Activated CD8-positive, alpha-beta T cell treated with anti-CD3 and anti-CD28 coated beads for 36 hours (primary cell): Measurements from ENCODE around the gene FOXF2. TPM values are rescaled to one million over a fixed set of nuclear protein-coding genes. Genes with fewer than 3 reads are reported as not detected.

Experiments
- ATAC-seq: fragments of 200-7000 bp; cut with Tn5 transposase; one replicate; pipeline ENCODE4 v1.10.0; 2021; ENCODE audit warnings: mild to moderate bottlenecking, moderate library complexity
- CTCF ChIA-PET: fragments of 350-600 bp; sonication (Branson Sonifier 250); formaldehyde crosslinking; loops from one replicate; lab custom pipeline; 2021; ENCODE audit warnings: antibody characterized with exemption; lab: Charles Lee
- POLR2A ChIA-PET: fragments of 350-600 bp; sonication (Branson Sonifier 250); formaldehyde crosslinking; loops from one replicate; lab custom pipeline; 2021; ENCODE audit warnings: antibody characterized with exemption; lab: Charles Lee
- DNase-seq: peaks from one replicate; pipeline ENCODE4 v3.0.0-alpha.2; 2020
- H3K27ac Mint-ChIP-seq: one replicate; pipeline ENCODE4 v1.8.0; 2021; ENCODE audit warnings: mild to moderate bottlenecking, mixed read lengths
- H3K27me3 Mint-ChIP-seq: one replicate; pipeline ENCODE4 v1.8.0; 2021; ENCODE audit warnings: mixed read lengths
- H3K36me3 Mint-ChIP-seq: one replicate; pipeline ENCODE4 v1.8.0; 2021; ENCODE audit warnings: low read depth, mixed read lengths
- H3K4me1 Mint-ChIP-seq: one replicate; pipeline ENCODE4 v1.8.0; 2021; ENCODE audit warnings: low read depth, mixed read lengths
- H3K4me3 Mint-ChIP-seq: one replicate; pipeline ENCODE4 v1.8.0; 2021; ENCODE audit warnings: mild to moderate bottlenecking, moderate library complexity, mixed read lengths
- H3K9me3 Mint-ChIP-seq: one replicate; pipeline ENCODE4 v1.8.0; 2021; ENCODE audit warnings: mixed read lengths
- intact Hi-C: fragments of 100-400 bp; cut with micrococcal nuclease; formaldehyde crosslinking; loops from one replicate; pipeline ENCODE4 v1.10.0; 2022
- total RNA-seq, 2 experiments: library from RNA; stranded (reverse); gene quantifications; one replicate each; pipeline ENCODE4 v1.2.3, GENCODE V29; 2021
- TF ChIP-seq, protein P1 (sequence below): fragments of 200-600 bp; IDR thresholded peaks from one replicate; pipeline ENCODE4 v1.8.0; 2022; ENCODE audit warnings: antibody characterized with exemption, mild to moderate bottlenecking

FOXF2 gene
- total RNA-seq, 2 experiments from 2014 or later = not detected

DNA sequence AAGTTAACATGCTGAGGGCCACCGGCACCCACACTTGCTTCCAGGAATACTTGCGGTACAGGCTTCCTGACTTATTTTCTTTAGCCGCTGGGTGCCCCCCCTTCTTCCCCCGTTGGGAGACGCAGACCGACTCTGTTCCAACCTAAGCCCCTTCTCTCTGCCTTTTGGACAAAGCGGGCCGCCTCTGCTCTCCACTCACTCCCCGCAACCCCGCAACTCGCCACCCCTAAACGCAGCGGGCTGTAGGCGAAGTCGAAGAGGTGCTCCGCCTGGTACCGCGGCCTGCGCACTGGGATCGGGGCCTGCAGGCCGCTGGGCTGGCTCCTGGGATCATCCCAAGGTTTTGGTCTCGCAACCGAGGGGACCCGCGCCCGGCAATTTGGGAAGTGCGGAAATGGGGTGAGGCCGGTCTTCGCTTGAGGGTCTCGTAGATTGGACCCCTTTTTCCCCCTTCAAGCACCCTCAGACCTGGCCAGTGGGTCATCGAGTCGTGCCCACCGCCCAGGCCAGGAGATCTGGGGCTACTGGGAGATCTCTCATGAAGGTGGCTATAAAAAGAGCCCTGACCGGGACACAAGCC lies 4.7 kb upstream of the FOXF2 start:
- H3K9me3 Mint-ChIP-seq = no peaks in the 10 kb centered on the region
- peaks cover 73% of the 10 kb centered on the region for H3K27me3 Mint-ChIP-seq
- POLR2A ChIA-PET = no interaction called here
- H3K27ac Mint-ChIP-seq = no peak overlapping the region
- ATAC-seq = no peak
- intact Hi-C loops = no loop called here
- no peaks in the 10 kb centered on the region for H3K36me3 Mint-ChIP-seq
- TF ChIP-seq, protein P1, sequence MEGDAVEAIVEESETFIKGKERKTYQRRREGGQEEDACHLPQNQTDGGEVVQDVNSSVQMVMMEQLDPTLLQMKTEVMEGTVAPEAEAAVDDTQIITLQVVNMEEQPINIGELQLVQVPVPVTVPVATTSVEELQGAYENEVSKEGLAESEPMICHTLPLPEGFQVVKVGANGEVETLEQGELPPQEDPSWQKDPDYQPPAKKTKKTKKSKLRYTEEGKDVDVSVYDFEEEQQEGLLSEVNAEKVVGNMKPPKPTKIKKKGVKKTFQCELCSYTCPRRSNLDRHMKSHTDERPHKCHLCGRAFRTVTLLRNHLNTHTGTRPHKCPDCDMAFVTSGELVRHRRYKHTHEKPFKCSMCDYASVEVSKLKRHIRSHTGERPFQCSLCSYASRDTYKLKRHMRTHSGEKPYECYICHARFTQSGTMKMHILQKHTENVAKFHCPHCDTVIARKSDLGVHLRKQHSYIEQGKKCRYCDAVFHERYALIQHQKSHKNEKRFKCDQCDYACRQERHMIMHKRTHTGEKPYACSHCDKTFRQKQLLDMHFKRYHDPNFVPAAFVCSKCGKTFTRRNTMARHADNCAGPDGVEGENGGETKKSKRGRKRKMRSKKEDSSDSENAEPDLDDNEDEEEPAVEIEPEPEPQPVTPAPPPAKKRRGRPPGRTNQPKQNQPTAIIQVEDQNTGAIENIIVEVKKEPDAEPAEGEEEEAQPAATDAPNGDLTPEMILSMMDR = no peak
- no peak for DNase-seq
- H3K4me1 Mint-ChIP-seq = peaks cover 27% of the 10 kb centered on the region
- no peak overlapping the region for H3K4me3 Mint-ChIP-seq
- CTCF ChIA-PET = interaction anchor here (1.0 to 2.7 kb wide), 3 partner anchors 12 to 791 kb away, joined by 3 to 14 read pairs (median 7); no protein-coding TSS in a partner anchor

DNA sequence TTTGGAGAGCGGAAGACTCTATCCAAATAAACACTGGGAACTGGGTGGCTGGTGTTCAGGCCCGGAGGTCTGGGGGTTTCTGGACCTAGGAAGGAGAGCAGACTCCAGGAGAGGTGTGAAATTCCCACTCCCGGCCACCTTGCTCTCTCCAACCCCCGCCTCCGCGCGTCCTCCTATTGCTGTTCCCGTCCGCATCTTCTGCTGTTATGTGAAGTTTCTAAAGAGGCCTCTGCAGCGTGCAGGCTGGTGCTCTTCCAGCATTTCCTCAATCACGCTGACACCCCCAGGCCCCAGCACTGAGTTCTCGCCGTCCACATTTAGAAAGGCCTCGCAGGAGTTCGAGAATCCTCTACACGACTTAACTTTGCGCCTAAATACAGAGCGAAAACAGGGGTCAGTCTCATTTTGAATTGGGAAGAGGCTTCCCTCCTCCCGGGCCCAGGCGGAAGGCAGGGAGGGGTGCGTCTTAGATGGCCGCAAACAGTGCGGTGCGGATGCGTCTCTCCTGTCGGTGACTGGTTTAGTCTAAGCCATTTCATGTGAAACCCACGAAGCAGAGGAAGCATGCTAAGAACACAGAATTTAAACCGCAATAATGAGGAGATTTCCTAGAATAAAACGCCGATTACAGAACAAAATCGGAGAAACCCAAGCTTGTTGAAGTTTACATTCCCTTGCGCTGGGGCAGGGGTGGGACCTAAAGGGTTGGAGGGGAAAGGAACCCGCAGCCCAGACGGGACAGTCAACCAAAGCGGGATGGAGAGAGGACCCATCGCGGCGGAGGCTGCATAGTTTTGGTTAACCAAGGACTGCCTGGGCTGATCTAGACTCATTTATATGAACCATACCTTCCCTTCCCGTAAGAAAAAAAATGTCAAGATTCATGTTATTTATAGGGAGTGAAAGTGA lies 4.0 kb upstream of the FOXF2 start:
- Mint-ChIP-seq H3K27ac (no peak overlapping the region), H3K4me3 (no peak overlapping the region), H3K4me1 (peaks cover 25% of the 10 kb centered on the region), H3K36me3 (no peaks in the 10 kb centered on the region), H3K9me3 (no peaks in the 10 kb centered on the region), H3K27me3 (peaks cover 68% of the 10 kb centered on the region)
- ATAC-seq (no peak), DNase-seq (no peak)
- POLR2A ChIA-PET = no interaction called here
- CTCF ChIA-PET = interaction anchor here (0.6 to 3.8 kb wide), 2 partner anchors 11 to 13 kb away, joined by 3 to 22 read pairs; no protein-coding TSS in a partner anchor
- TF ChIP-seq, protein P1 = no peak
- intact Hi-C loops = no loop called here

DNA sequence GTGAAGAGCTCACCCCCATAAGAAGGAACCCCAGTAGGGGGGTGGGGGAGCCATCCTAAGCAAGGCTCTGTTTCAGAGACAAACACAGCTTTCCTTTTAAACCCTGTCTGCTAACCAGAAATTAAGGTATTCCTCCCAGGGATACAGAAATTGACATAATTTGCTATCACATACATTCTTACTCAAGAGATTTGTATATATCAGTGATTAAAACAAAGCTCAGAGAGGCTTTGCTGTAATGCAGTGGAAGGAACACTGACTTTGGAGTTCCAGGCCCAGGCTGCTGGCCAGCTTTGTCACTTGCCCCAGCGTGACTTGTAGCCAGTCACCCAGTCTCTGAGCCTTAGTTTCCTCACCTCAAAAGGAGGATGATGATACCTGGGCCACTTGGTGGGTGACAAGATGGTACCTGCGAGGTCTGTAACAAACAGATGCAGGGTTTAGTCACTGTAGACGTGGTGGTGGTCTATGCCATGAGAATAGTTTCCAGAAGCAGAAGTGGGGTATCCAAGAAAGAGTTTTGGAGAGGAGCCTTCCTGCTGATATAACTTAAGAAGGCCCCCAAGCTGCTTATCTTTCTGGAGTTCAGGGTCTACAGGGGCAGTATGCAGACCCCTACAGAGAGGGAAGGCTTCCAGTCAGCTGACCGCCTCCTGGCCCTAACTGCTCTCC lies 3.2 kb upstream of the FOXF2 start:
- no peak for ATAC-seq
- ChIA-PET POLR2A (no interaction called here), CTCF (interaction anchor here (0.6 to 3.8 kb wide), 4 partner anchors 10 to 588 kb away, joined by 3 to 22 read pairs (median 4); no protein-coding TSS in a partner anchor)
- no peak overlapping the region for H3K27ac Mint-ChIP-seq
- no peaks in the 10 kb centered on the region for H3K36me3 Mint-ChIP-seq
- H3K27me3 Mint-ChIP-seq = peaks cover 64% of the 10 kb centered on the region
- no peaks in the 10 kb centered on the region for H3K9me3 Mint-ChIP-seq
- no peak for DNase-seq
- H3K4me3 Mint-ChIP-seq = no peak overlapping the region
- TF ChIP-seq, protein P1 = no peak
- intact Hi-C loops = no loop called here
- H3K4me1 Mint-ChIP-seq = peaks cover 18% of the 10 kb centered on the region

DNA sequence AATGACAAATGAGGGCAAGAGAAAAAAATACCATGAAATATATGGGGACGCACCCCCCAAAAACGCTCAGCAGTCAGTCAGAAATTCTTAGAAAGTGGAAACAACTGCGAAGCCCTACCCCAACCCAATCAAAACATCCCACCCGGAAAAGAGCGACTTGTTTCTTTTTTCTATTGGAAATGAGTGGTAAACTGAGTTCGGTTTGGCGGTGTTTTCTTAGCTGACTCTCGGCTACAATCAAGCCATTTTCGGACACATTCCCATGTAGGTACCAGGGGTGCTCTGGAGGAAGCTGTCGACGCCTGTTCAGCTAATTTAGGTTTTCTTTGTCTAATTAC lies 1.9 kb upstream of the FOXF2 start:
- Mint-ChIP-seq H3K27me3 (peaks cover 73% of the 10 kb centered on the region), H3K9me3 (no peaks in the 10 kb centered on the region), H3K4me1 (peaks cover 15% of the 10 kb centered on the region), H3K27ac (no peak overlapping the region), H3K36me3 (no peaks in the 10 kb centered on the region), H3K4me3 (no peak overlapping the region)
- ChIA-PET POLR2A (no interaction called here), CTCF (interaction anchor here (0.7 to 3.8 kb wide), 5 partner anchors 9 to 666 kb away, joined by 3 to 22 read pairs (median 3); no protein-coding TSS in a partner anchor)
- intact Hi-C loops = no loop called here
- TF ChIP-seq, protein P1 = no peak
- ATAC-seq = no peak
- DNase-seq = no peak
